Muscle of leg (tissue), 11 donors: ENCODE results near the gene TDP1. TPM values are rescaled to one million over a fixed set of nuclear protein-coding genes. Genes with fewer than 3 reads are reported as not detected.

Experiments
- DNase-seq: peaks from one replicate; pipeline ENCODE4 v3.0.0; 2013
- H3K27ac ChIP-seq: one replicate; pipeline ENCODE4 v1.5.1; 2013; ENCODE audit warnings: mild to moderate bottlenecking, low read length, control low read depth
- H3K27me3 ChIP-seq: one replicate; pipeline ENCODE4 v1.6.1; 2013; ENCODE audit warnings: low read length; ENCODE audit not compliant: control insufficient read depth, insufficient read depth
- H3K36me3 ChIP-seq: one replicate; pipeline ENCODE4 v1.6.1; 2013; ENCODE audit warnings: low read length; ENCODE audit not compliant: control insufficient read depth, insufficient read depth
- H3K4me1 ChIP-seq: one replicate; pipeline ENCODE4 v1.6.1; 2013; ENCODE audit warnings: low read length; ENCODE audit not compliant: control insufficient read depth, insufficient read depth
- H3K4me3 ChIP-seq: one replicate; pipeline ENCODE4 v1.5.1; 2013; ENCODE audit warnings: low read length, control low read depth
- H3K9me3 ChIP-seq: replicated peaks from 2 replicates; pipeline ENCODE4 v1.6.1; 2013; ENCODE audit warnings: low read depth, low read length; ENCODE audit not compliant: control insufficient read depth
- WGBS: methylation state at CpG from one replicate; pipeline ENCODE4 v1.1.5; 2013; ENCODE audit warnings: missing lambda C conversion rate; ENCODE audit not compliant: insufficient coverage; 5-methylcytosine and 5-hydroxymethylcytosine counted together
- polyA plus RNA-seq, 8 donors: library from polyadenylated mRNA; unstranded; fragments of 120-200 nt; gene quantifications; one replicate each; pipeline versions ENCODE4 v1.2.1 to v1.2.3, GENCODE V29; 2013; ENCODE audit warnings: inconsistent platforms in 1 of 8, low replicate concordance in 1 of 8; ENCODE audit not compliant: insufficient read length in 8 of 8, insufficient read depth in 1 of 8
- total RNA-seq: library from RNA; stranded (reverse); fragments of 120-200 nt; gene quantifications from one replicate; pipeline ENCODE4 v1.2.4, GENCODE V29; 2013

Gene TDP1
- total and polyA plus RNA-seq, 9 donors: 9.4 to 13.1 (median 10.4) TPM

DNA sequence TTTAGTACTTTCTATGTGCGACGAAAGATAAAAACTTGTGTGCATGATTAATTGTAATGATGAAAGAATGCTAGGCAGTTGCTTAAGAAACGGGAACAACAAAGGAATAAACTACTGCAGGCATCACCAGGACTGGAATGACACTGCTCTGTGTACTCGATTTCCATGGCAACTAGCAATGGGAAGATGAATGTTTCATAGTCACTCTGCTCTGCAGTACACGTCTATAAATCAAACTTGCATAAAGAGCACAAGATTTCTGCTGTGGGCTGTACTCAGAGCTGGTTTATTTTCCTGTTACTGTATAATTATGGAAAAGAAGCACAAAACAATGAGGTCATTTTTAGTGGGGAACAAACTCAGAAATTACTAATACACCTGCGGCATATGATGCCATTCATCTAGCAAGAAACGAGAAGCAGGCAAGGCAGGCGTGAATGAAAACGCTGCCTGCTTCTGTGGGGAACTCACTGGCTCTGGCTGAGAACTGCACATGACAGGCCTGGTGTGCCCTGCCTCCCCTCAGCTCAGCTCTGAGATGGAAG lies 43.0 kb upstream of the TDP1 start:
- peak; percentile 97 for DNase-seq
- Histone ChIP-seq H3K9me3 (no peaks in the 10 kb centered on the region), H3K27ac (peak overlapping the region; percentile 87)

DNA sequence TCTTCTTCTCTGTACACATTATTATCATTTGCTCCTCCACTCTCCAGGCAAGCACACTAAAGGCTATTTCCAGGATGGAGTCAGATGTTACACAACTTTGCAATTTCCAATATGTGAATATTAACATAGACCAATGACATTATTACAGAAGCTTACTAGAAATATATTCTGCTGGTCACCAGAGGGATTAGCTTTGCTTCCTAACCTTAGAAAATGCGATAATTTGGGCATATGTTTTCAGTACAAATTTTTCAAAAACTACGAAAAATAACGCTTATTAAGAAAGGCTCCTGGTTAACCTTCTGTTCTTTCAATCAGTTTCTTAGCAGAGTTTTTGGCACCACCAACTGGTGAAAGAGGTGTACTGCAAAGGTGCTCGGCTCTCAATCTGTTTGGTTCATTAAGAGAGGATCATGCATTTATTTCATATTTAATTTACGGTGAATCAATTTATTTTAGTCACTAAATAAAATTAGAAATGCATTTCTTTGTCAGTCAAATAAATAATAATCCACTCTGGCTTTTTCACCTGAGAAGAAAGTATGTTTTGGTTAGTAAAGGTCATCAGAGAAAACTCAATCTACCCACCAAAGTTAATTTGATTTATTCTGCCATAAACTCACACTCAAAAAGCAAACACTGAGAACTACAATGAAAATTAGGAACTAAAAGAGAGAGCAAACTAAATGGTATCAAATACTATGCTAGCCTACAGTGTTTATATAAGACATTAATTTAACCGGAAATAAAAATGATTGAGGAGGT lies 40.4 kb upstream of the TDP1 start:
- Histone ChIP-seq H3K4me1 (peaks cover 15% of the 10 kb centered on the region), H3K9me3 (no peaks in the 10 kb centered on the region), H3K27ac (peak overlapping the region; percentile 8), H3K4me3 (no peak overlapping the region), H3K27me3 (no peaks in the 10 kb centered on the region), H3K36me3 (no peaks in the 10 kb centered on the region)
- WGBS: no CpG with 5 or more reads among the region's 6 CpGs
- peak; percentile 87 for DNase-seq

More for the DNA sequence above, 43.0 kb upstream of the TDP1 start:
- no peaks in the 10 kb centered on the region for H3K36me3 ChIP-seq
- WGBS: 13% methylated on average over 4 of the region's 9 CpGs
- peaks cover 17% of the 10 kb centered on the region for H3K4me1 ChIP-seq
- H3K4me3 ChIP-seq: no peak overlapping the region
- H3K27me3 ChIP-seq: no peaks in the 10 kb centered on the region

DNA sequence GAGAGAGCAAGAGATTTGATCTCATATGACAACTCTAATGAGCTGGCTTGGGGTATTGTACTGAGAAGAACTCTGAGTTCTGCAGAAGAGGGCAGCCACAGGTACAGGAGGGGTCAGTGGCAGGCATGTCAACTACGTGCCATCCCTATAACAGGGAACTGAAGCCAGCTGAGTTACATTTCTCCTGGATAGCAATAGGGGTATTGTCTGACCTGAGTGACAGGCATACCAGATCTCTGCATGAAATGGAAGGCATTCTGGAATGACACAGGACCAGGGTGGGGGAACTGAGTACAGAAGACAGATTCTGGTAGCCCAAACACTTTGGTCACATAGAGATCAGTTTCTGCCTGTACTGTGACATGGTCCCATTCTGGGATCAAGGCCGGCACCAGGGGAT lies 37.0 kb upstream of the TDP1 start:
- Histone ChIP-seq H3K4me3 (no peak overlapping the region), H3K36me3 (no peaks in the 10 kb centered on the region), H3K4me1 (no peaks in the 10 kb centered on the region), H3K27ac (no peak overlapping the region), H3K9me3 (no peaks in the 10 kb centered on the region), H3K27me3 (no peaks in the 10 kb centered on the region)
- DNase-seq: no peak
- WGBS: no CpG with 5 or more reads among the region's 2 CpGs

DNA sequence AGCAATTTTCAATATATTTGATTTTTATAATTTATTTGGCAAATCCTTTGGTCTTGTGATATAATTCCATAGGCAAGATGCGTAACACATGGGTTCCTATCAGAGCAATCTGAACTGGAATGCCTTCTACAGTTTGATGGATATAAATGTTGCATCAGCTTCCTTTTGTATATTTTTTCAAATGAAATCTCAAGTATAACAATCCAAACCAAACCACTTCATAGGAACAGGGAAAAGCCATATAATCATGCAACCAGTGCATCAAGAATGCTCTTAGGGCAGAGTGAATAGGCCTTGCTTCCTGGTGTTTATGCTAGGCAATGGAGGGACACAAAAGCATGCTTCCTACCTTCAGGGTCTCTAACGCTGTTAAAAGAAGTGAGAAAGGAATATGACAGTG lies 35.7 kb upstream of the TDP1 start:
- WGBS: 60% methylated on average over 1 of the region's 2 CpGs

DNA sequence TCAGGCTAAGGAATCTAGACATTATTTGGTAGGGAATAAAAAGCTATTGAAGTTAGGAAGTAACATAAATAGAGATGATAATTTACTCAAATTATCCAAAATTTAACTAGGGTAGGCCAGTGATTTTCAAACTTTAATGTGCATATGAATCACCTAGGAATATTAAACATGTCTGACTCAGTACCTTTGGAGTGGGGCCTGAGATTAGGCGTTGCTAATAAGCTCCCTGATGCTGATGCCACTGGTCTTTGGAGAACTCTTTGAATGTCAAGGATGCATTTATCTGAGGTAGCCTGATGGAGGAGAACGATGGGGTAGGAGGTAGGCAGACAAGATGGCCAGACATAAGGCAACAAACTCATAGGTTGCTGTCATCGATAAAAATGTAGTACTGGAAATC lies 34.4 kb upstream of the TDP1 start:
- 94% methylated on average over 2 of the region's 3 CpGs for WGBS
- Histone ChIP-seq H3K27me3 (no peaks in the 10 kb centered on the region), H3K27ac (peak overlapping the region; percentile 6), H3K9me3 (no peaks in the 10 kb centered on the region), H3K4me1 (peaks cover 4% of the 10 kb centered on the region), H3K36me3 (peaks cover 4% of the 10 kb centered on the region), H3K4me3 (no peak overlapping the region)
- no peak for DNase-seq

More for the DNA sequence above, 35.7 kb upstream of the TDP1 start:
- Histone ChIP-seq H3K4me1 (peaks cover 4% of the 10 kb centered on the region), H3K4me3 (no peak overlapping the region), H3K27me3 (no peaks in the 10 kb centered on the region), H3K9me3 (no peaks in the 10 kb centered on the region), H3K27ac (no peak overlapping the region), H3K36me3 (peaks cover 4% of the 10 kb centered on the region)
- no peak for DNase-seq

DNA sequence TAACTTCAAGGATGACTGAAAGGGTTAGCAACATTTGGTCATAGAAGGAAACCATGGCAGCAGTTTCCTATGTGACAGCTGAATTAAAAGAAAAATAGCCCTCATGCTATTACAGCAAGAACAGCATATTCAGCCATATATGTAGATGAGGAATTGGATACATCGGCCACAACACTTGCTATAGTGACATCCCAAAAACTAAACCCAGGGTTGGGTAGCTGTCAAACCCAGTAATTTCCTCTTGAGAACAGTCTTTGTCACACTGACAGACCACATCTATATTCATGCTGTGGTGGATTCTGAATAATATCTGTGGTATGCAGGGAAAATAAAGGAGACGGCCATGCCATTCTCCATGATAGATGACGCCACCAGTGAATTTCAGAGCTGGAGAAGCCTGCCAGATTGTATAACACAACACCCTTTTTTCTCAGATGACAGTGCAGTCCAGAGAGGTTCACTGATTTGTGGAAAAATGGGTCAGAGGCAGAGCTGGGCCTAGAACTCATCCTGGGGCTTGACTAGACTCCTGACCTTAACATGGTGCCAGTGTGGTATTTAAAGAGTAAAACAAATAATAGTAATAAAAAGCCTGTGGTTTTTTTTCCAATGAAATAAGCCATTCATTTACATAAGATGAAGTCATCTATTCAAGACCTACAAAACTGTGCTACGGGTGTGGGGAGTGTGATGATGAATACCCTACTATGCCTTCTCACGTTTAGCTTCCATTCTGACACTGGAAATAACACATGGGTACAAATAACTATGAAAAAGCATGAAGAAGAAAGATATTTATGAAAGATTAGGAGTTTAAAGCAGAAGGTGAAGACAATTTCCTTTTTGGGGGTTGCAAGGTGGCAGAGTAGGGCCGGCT lies 33.5 kb upstream of the TDP1 start:
- H3K27me3 ChIP-seq: no peaks in the 10 kb centered on the region
- no peak overlapping the region for H3K27ac ChIP-seq
- peaks cover 4% of the 10 kb centered on the region for H3K36me3 ChIP-seq
- no peaks in the 10 kb centered on the region for H3K9me3 ChIP-seq
- H3K4me1 ChIP-seq: peaks cover 4% of the 10 kb centered on the region
- WGBS: 86% methylated on average over 1 of the region's 6 CpGs
- no peak overlapping the region for H3K4me3 ChIP-seq
- DNase-seq: no peak

DNA sequence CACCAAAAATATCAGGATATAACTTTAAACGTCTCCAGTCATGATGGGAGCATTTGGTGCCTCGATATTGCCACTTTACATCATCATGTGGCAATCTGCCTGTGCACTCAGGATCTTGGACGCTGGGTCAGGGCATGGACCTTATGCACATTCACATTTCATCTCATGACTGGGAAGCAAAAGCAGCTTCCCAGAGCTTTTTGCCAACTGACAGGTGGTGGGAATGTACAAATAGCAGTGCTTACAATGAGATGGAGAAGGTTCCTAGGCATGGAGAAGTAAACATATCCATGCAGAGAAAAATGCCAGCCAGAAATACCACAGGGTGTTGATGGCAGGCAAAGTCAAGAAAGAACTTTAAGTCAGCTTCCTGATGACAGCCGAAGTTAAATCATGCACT lies 31.5 kb upstream of the TDP1 start:
- Histone ChIP-seq H3K9me3 (no peaks in the 10 kb centered on the region), H3K27ac (no peak overlapping the region), H3K27me3 (no peaks in the 10 kb centered on the region), H3K36me3 (peaks cover 4% of the 10 kb centered on the region), H3K4me1 (peaks cover 4% of the 10 kb centered on the region), H3K4me3 (no peak overlapping the region)
- WGBS: 60% methylated on average over 1 of the region's 4 CpGs
- peak; percentile 30 for DNase-seq

DNA sequence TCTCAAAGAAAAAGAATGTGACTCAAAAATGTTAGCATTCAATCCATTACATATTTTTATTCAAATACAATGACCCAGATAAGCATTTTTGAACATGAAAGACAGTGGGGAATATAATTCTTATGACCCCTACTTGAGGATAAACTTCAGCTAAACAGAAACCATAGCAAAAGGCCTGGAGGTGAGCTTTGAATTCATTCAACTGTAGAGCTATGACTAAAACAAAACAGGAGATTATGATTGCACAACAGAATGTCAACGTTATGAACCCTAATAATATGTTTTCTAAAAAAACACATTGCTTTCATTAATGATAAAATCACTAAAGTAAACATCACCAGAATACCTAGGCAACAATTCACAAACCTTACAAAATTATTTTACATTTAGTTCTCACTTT lies 29.0 kb upstream of the TDP1 start:
- Histone ChIP-seq H3K36me3 (peaks cover 4% of the 10 kb centered on the region), H3K9me3 (no peaks in the 10 kb centered on the region), H3K27me3 (no peaks in the 10 kb centered on the region), H3K27ac (no peak overlapping the region), H3K4me3 (no peak overlapping the region), H3K4me1 (peaks cover 4% of the 10 kb centered on the region)
- no peak for DNase-seq
- no CpG with 5 or more reads among the region's 1 CpG for WGBS

DNA sequence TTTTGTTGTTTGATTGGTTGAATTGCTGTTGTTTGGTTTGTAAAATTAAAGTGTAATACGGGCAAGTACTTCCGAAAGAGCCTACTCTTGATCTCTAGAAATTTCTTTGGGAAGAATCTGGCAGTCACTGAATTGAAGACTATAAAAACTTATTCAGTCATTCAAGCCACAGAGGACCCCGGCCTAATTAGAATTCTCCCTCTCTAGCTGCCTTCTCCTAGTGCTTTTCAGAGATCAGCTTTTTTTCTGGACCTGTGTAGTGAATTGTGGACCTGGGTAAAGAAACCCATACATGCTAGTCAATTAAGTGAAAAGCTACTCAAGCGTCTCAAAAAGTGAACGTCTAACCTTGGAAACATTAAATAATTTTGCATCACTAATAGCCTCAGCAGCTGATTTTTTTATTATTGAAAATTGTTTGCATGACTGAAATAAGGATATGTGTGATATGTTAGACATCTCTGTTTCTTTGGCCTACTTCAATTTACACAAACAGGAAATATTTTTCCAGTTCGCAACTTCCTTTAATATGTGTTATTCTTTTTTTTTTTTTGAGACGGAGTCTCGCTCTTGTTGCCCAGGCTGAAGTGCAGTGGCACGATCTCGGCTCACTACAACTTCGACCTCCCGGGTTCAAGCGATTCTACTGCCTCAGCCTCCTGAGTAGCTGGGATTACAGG lies 28.4 kb upstream of the TDP1 start:
- no peak for DNase-seq
- Histone ChIP-seq H3K36me3 (peaks cover 4% of the 10 kb centered on the region), H3K4me3 (no peak overlapping the region), H3K4me1 (peaks cover 4% of the 10 kb centered on the region), H3K27ac (no peak overlapping the region), H3K9me3 (no peaks in the 10 kb centered on the region), H3K27me3 (no peaks in the 10 kb centered on the region)
- 100% methylated on average over 5 of the region's 13 CpGs for WGBS

DNA sequence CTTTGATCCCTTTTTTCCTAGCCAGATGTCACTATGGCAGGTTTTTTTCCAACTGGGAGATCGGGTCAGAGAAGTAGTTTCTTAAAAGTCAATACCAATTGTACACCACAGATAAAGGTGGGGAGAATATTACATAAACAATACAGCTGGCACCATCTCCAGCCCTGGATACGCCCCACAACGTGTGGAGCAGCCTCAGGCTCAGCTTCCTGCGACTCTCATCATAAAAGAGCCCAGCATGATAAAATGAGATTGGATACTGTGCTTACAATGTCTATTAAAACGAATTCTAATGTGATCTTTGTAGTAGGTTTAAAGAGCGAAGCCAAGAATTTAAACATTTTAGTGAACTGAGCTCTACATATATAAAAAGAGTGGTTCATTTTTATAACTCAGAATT lies 22.7 kb upstream of the TDP1 start:
- Histone ChIP-seq H3K27me3 (no peaks in the 10 kb centered on the region), H3K4me3 (no peak overlapping the region), H3K36me3 (no peaks in the 10 kb centered on the region), H3K27ac (no peak overlapping the region), H3K4me1 (no peaks in the 10 kb centered on the region), H3K9me3 (no peaks in the 10 kb centered on the region)
- no peak for DNase-seq
- no CpG with 5 or more reads among the region's 6 CpGs for WGBS
